ENCODE measurements around the gene DIAPH1. TPM values are rescaled to one million over a fixed set of nuclear protein-coding genes. Genes with fewer than 3 reads are reported as not detected.

DIAPH1 gene
- total RNA-seq, 1 donor from 2014 or later, result 136 TPM

GRCh38 chr5:141519605-141520565, 98.9 kb downstream of the DIAPH1 start:
- TF ChIP-seq, protein P1, sequence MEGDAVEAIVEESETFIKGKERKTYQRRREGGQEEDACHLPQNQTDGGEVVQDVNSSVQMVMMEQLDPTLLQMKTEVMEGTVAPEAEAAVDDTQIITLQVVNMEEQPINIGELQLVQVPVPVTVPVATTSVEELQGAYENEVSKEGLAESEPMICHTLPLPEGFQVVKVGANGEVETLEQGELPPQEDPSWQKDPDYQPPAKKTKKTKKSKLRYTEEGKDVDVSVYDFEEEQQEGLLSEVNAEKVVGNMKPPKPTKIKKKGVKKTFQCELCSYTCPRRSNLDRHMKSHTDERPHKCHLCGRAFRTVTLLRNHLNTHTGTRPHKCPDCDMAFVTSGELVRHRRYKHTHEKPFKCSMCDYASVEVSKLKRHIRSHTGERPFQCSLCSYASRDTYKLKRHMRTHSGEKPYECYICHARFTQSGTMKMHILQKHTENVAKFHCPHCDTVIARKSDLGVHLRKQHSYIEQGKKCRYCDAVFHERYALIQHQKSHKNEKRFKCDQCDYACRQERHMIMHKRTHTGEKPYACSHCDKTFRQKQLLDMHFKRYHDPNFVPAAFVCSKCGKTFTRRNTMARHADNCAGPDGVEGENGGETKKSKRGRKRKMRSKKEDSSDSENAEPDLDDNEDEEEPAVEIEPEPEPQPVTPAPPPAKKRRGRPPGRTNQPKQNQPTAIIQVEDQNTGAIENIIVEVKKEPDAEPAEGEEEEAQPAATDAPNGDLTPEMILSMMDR (IDR thresholded peaks at IDR 0.05), result no peak
- Mint-ChIP-seq H3K27ac (no peak overlapping the region), H3K36me3 (ENCODE audit: low read depth) (peaks cover 84% of the 10 kb centered on the region), H3K4me3 (no peak overlapping the region), H3K27me3 (no peaks in the 10 kb centered on the region), H3K9me3 (no peaks in the 10 kb centered on the region), H3K4me1 (peaks cover 32% of the 10 kb centered on the region)
- POLR2A ChIA-PET, result interaction anchor here (0.6 kb wide), 1 partner anchor 501 kb away, joined by 5 read pairs; no protein-coding TSS in a partner anchor
- ATAC-seq (ENCODE audit: low read depth) (no peak), DNase-seq (no peak)
- intact Hi-C loops (cut with micrococcal nuclease), result no loop called here
- CTCF ChIA-PET, result interaction anchor here (0.9 kb wide), 1 partner anchor 44 kb away, joined by 3 read pairs; no protein-coding TSS in a partner anchor

DNA sequence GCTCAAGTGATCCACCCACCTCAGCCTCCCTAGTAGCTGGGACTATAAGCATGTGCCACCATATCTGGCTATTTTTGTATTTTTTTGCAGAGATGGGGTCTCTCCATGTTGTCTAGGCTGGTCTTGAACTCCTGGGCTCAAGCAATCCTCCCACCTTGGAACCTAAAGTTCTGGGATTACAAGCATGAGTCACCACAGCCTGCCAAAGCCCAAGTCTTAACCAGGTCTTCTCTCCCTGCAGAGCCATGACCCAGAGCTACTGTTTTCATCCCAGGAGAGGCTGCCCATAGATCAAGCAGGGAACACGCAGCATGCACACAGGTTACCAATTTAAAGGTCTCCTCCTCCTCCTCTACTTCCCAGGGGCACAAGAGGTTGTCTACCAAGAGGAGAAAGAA, 100.2 kb downstream of the DIAPH1 start:
- Mint-ChIP-seq H3K27ac (no peak overlapping the region), H3K4me3 (no peak overlapping the region), H3K4me1 (peaks cover 38% of the 10 kb centered on the region), H3K9me3 (no peaks in the 10 kb centered on the region), H3K27me3 (no peaks in the 10 kb centered on the region), H3K36me3 (ENCODE audit: low read depth) (peaks cover 91% of the 10 kb centered on the region)
- DNase-seq, result no peak
- intact Hi-C loops (cut with micrococcal nuclease), result no loop called here
- CTCF ChIA-PET, result interaction anchor here (0.9 kb wide), 1 partner anchor 42 kb away, joined by 3 read pairs; no protein-coding TSS in a partner anchor
- POLR2A ChIA-PET, result no interaction called here
- TF ChIP-seq, protein P1 (IDR thresholded peaks at IDR 0.05), result no peak
- no peak for ATAC-seq (ENCODE audit: low read depth)

DNA sequence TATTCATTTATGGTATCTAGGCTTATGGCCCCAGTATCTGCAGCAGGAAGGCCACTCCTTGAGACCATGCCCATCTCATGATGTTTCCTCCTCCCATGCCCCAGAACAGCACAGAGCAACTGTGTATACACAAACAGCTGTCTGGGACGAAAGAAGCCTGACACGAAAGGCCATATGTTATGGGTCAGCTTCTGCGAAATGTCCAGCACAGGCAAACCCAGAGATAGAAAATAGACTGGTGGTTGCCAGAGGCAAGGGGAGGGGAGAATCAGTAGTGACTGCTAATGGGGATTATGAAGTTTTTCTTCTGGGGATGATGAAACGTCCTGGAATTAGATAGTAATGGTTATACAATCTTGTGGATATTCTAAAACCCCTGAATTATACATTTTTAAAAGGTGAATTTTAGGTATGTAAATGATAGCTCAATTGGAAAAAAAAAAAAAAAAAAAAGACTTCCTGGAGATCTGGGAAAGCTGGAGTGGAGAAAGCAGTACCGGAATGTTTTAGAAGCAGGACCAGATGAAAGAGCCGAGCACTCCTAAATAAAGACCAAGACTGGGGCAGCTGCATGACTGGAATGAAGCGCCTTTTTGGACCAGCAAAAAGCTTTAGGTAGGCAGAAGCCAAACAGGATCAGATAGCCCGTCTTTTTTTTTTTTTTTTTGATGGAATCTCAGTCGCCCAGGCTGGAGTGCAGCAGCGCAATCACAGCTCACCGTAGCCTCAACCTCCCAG, 100.8 kb downstream of the DIAPH1 start:
- H3K36me3 Mint-ChIP-seq (ENCODE audit: low read depth), result peaks cover 86% of the 10 kb centered on the region
- no peak overlapping the region for H3K4me3 Mint-ChIP-seq
- H3K27me3 Mint-ChIP-seq, result no peaks in the 10 kb centered on the region
- H3K9me3 Mint-ChIP-seq, result no peaks in the 10 kb centered on the region
- CTCF ChIA-PET, result interaction anchor here (0.7 to 1.4 kb wide), 2 partner anchors 40 to 49 kb away, joined by 3 to 4 read pairs; no protein-coding TSS in a partner anchor
- POLR2A ChIA-PET, result no interaction called here
- no peak overlapping the region for H3K27ac Mint-ChIP-seq
- H3K4me1 Mint-ChIP-seq, result peaks cover 42% of the 10 kb centered on the region
- intact Hi-C loops (cut with micrococcal nuclease), result no loop called here
- no peak for ATAC-seq (ENCODE audit: low read depth)
- TF ChIP-seq, protein P1 (IDR thresholded peaks at IDR 0.05), result no peak
- no peak for DNase-seq

GRCh38 chr5:141517312-141517711, 101.5 kb downstream of the DIAPH1 start:
- TF ChIP-seq, protein P1 (IDR thresholded peaks at IDR 0.05), result no peak
- Mint-ChIP-seq H3K4me3 (no peak overlapping the region), H3K9me3 (no peaks in the 10 kb centered on the region), H3K27ac (no peak overlapping the region), H3K4me1 (peaks cover 42% of the 10 kb centered on the region), H3K36me3 (ENCODE audit: low read depth) (peaks cover 80% of the 10 kb centered on the region), H3K27me3 (no peaks in the 10 kb centered on the region)
- ATAC-seq (ENCODE audit: low read depth) (no peak), DNase-seq (no peak)
- POLR2A ChIA-PET, result no interaction called here
- CTCF ChIA-PET, result interaction anchor here (1.4 to 1.6 kb wide), 2 partner anchors 47 to 50 kb away, joined by 4 read pairs; no protein-coding TSS in a partner anchor
- intact Hi-C loops (cut with micrococcal nuclease), result no loop called here

DNA sequence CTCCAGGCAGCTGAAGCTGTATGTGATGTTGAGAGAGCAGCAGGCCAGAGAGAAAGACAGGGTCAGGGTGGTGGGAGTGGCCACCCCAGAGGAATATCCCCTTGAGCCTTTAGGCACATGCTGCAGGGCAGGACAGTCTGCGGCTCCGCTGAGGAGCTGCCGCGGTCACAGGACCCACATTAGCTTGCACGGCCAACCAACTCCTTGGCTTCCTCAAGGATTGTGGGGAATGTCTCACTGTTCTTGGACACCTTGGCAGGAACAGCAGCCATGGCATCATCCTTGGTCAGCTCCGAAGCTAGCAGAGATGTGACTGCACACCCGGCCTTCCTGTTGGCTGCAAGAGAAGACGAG, 102.2 kb downstream of the DIAPH1 start:
- Mint-ChIP-seq H3K36me3 (ENCODE audit: low read depth) (peaks cover 73% of the 10 kb centered on the region), H3K27ac (no peak overlapping the region), H3K9me3 (no peaks in the 10 kb centered on the region), H3K27me3 (no peaks in the 10 kb centered on the region), H3K4me1 (peaks cover 44% of the 10 kb centered on the region), H3K4me3 (no peak overlapping the region)
- TF ChIP-seq, protein P1 (IDR thresholded peaks at IDR 0.05), result no peak
- intact Hi-C loops (cut with micrococcal nuclease), result no loop called here
- ChIA-PET CTCF (interaction anchor here (1.6 to 2.4 kb wide), 2 partner anchors 47 to 96 kb away, joined by 4 to 9 read pairs; partner anchors contain the start of gene PCDHGA11), POLR2A (no interaction called here)
- no peak for ATAC-seq (ENCODE audit: low read depth)
- DNase-seq, result no peak

All from activated B cell treated with CpG ODN at 0.5 μM for 24 hours (primary cell).